Activated CD4-positive, CD25-positive, alpha-beta regulatory T cell (primary cell): ENCODE results near the gene RASSF10.

ENCODE experiments used
- DNase-seq, 4 experiments: peaks; one replicate each; lab custom pipeline; 2025; lab: John Stamatoyannopoulos, UW

The RASSF10 gene

DNA sequence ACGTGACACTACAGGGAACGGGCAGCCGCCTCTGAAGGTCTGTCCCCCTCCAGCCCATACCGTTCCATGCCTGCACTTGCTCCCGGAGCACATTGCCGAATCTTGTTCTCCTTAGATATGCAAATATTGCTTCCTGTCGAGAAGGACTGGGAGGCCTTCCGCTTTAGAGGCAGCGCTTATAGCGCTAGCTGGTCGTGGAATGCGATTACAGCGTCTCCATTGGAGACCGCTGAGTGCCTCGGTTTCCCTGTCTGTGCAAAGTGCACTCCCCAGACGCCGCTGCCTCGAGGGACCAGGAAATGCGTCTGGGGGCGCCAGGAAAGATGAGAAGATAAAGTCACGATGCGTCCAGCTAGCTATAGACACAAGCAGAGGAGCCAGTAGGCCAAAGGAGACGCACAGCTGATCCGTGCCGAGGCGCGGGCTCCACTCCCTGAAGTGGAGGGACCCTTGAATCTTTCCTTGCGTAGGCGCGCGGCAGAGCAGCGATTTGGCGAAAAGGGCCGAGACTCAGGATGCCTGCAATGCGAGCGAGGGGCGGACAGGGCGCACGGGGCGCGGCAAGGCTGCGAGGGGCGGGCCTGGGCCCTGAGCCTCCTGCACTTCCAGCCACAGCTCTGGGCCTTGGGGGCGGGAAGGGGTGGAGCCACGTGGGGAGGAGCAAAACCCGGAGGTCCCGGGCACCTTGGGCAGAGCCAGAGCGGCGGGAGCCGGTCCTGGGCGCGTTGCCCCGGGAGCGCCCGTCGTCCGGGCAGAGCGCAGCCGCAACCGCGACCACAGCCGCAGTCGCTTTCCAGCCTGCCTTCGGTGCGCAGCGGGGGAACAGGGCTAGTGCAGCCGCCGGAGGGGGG lies at the start of gene RASSF10:
RASSF10 (plus strand) TSS at position 692 of the 851 bp plus-strand sequence. CDS start 261 bp downstream, outside the sequence.
- DNase-seq: no peak

DNA sequence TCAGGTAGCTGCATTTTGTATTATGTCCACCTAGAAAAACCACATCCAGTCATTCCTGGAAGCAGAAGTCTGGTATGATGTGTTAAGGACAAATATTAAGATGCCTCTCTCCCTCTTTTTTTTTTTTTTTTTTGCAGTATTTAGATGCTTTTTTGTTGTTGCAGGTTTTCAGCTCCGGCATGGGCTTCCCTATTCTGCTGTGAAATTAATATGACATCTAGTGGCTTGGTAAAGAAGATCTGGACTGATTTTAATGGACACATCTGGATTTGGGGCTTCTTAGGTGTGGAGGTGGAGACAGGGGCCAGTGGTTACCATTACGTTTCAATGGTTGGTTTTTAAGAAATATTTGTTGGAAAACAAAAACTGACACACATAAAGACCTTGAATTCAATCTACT lies 47.5 kb upstream of the RASSF10 start:
- DNase-seq: no peak

DNA sequence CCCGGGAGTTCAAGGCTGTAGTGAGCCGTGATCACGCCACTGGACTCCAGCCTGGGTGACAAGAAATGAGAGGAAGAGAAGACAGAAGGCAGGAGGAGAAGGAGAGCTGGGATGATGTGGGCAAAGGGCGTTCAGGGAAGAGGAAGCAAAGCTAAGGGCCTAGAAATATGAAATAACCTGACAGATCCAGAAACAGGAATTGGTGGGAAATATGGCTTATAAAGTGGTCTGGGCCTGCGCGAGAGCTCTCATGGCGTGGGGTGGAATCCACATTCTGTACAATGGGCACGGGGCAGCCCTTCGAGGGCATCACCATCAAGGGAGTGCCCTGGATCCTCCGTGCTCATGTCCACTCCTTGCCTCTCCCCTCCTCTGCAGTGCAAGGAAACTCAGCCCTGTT lies 46.8 kb upstream of the RASSF10 start:
- no peak for DNase-seq

DNA sequence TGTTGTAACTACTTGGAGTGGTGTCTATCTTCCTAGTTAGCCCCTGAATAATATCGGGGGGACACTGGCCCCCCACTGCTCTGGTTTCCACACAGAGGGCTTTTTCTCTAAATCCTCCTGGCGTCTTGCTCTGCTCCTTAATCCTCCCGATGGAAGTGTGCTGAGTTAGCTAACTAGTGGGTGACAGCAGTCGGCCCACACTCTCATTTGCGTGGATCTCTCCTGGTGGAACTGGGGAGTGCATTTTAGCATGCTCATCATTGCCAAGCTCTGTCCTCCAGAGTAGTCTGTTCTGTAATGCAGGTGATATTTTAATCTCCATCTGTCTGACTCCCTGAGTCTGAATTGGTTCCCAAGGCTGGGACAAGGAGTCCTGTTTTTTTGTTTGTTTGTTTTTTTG lies 46.1 kb upstream of the RASSF10 start:
- DNase-seq: no peak

DNA sequence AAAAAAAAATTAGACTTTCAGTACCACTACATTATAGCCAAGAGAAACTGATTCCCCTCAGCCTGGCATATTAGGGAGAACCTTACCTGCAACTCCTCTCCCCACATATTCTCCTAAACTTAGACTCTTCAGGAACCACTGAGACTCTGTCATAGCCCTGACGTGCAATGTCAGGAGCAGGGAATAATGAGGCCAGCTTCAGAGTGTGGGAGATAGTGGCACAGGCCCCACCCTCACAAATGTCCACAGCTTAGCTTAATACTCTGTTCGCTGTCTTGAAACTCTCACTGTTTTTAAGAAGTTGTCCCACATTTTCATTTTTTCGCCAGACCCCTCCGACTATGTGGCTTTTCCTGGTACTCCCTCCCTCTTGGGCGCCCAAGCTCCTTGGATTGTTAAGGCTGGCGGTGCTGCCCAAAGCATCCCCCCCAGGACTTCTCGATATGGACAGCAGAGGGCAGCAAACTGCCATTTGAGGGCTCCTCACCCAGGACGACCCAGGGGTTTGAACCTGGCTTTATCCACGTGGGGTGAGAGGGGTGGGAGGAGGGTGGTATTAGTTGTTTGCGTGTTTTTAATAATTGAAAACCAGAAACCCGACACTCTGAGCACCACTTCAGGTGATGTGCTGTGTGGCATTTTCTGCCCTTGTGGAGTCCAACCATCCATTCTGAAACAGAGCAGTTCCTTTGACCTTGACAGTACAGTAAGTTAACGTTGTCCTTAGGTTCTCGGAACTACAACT lies 45.2 kb upstream of the RASSF10 start:
- DNase-seq: peak; percentile 6 to 42 (median 23)

DNA sequence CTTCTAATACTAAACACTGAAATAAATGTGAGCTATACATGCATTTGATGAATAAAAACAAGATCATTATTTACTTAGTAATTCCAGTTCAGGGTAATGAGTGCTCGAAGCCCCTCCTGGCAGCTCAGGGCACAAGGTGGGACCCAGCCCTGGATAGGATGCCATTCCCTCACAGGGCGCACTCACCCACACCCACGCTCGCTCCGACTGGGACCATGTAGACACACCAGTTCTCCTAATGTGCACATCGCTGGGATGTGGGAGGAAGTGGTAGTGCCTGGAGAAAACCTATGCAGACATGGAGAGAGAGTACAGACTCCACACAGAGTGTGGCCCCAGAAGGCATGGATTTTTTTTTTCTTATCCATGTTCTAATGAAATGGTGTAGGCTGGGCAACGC lies 44.5 kb upstream of the RASSF10 start:
- DNase-seq: no peak

DNA sequence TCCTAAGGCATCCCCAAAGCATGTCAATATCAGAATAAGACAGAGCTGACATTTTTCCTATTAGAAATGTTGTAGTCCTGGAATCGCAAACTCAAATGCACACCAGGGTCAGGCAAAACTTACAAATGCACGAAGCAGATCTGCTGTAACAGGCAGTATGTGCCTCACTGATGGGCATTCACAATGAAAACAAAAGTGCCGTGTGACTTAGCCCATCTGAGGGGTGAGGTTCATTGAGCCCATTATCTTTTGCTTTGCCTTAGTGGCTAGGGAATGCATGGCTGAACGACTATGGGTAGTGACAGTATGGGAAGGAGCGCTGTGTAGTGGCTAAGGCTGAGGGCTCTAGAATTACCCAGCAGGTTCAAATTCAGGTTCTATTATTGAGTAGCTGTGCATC lies 43.1 kb upstream of the RASSF10 start:
- DNase-seq: no peak

DNA sequence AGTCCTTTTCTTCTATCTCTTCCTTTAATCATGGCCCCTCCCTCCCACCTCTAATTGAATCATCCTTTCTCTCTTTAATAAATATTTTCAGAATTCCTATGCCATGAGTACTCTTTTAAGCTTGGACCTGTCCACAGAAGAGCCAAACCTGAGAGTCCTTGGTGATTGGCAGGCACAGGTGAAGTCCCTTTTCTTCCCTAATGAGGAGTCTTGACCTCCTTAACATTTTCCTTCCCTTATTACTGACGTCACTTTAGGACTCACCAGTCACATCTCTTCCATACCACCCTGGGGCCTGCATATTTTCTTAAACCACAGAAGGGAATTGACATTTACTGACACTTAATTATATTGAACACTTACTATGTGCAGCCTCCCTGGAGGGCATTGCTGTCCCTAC lies 41.0 kb upstream of the RASSF10 start:
- no peak for DNase-seq

DNA sequence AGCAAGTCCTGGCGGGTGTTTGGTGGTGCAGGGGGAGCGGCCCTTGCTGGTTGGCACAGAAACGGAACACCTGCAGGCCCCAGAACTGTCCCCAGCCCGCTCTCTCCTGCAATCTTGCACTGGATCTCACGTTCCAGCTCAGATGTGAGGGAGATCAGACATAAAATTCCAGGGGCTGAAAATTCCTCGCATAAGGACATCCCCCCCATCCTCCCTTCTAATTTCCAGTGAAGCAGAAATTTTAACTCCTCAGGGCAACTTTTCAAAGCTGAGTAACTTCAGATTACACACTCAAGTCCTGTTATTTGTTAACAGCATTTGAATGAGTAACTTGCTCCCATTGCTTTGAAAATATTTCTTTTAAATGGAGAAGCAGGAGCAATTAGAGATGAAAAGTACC lies 40.3 kb upstream of the RASSF10 start:
- no peak for DNase-seq

DNA sequence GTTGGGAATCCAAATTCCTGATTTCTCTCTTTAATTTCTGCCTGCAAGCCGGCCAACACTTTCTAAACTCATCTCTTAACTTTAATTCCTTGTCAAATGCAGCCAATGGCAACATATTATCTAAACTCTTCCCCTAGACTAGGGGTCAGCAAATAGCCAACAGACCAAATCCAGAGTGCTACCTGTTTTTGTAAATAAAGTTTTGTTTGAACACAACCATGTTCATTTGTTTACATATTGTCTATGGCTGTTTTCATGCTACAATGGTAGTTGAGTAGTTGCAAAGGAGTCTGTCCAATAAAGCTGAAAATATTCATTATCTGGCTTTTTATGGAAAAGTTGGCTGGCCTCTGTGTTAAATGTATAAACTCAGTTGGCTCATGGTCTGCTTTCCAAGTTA lies 37.2 kb upstream of the RASSF10 start:
- DNase-seq: no peak

DNA sequence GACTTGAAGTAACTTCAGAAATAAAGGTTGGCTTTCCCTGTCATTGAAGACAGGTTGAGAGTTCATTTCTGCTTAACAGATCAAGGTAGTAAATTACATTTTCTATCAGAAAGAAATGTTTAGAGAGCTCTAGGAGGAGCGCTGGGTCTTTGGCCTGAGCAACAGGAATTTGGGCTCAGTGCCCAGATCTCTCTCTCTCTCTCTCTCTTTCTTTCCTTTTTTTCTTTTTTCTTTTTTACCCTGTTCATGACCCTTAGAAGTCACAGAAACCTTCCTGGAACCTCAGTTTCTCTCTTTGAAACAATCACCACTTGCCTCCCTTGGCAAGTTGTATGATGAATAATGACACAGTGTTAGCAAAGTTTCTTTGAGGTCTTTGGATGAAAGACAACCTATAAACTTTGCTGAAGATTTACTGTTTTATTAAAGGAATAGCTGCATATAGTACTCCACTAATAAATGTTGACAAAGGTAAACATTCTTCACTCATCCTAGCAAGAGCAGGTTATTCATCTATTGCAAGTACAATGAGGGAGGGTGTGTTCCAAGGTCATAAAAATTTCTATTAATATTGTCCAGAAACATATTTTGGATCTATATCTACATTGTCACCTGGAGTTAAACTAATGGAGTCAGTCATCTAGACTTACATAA lies 35.5 kb upstream of the RASSF10 start:
- no peak for DNase-seq

DNA sequence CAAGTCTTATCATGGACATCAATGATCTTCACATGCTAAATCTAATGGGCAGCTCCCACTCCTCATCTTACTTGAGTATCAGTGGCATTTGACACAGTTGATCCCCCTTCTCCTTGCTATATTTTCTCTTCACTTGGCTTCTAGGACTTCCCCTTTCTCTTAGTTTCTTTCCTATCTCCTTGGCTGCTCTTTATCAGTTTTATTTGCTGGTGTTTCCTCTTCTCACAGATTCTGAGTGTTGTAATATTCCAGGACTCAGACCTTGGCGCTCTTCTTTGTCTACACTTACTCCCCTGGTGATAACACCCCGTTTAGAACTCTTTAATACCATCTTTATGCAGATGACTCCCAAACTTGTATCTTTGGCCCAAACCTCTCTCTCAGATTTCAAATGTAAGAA lies 33.9 kb upstream of the RASSF10 start:
- no peak for DNase-seq

DNA sequence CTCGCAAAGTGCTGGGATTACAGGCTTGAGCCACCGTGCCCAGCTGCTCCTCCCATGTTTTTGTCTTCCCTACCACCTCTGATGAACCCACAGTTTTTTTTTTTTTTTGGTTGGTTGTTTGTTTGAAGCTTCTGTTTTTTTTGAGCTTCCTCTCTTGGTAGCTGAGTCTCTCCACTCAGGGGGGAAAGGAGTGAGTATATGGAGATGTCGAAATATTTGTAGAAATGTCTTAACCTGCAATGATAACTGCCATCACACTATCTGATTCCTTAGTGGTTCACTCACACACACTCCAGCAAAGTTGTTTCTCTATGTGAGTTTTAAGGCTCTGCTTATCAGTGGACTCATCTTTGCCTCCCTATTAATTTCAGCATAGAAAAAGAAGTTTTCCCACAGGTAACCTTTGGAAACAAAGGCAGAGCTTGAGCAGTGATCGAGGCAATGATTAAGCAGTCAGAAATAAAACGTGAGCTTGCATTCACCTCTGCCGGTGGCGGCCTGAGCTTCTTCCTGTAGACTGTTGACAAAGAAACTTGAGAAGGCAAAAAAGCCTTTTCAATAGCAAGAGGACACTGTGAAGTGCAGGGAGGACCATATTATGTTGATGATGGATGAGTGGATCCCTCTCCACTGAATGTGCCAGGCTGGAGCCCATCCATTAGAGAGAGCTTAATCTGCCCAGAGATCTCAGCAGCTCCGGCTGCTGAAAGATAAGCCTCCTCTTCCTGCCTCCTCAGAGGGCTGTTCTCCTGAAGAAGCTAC lies 29.0 kb upstream of the RASSF10 start:
- DNase-seq: no peak

DNA sequence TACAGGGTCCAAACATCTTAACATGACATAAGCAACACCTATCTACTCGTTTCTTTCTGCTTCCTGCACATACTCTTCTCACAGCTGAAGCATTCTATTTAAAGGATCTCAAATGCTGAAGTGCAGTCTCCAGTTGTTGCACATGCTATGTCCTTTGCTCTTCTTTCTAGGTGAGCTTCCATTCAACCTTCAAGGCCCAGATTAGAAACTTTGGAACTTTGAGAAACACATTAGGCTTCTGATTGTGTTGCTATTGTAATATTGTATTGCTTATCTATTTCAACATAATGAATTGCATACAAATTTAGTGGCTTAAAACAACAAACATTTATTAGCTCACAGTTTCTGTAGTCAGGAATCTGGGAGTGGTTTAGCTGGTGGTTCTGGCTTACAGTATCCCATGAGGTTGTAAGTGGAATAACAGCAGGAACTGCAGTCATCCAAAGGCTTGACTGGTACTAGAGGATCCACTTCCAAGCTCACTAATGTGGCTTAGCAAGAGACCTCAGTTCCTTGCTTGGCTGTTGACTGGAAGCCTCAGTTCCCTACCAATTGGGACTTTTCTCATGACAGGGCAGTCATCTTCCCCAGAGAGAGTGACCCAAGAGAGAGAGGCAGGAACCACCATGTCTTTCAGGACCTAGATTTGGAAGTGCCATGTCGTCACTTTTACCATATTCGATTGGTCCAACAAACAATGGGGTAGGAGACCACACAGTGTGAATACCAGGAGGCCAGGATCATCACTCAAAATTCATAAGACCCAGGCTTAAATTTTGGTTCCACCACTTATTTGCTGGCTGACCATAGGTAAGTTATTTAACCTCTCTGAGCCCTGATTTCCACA lies 27.2 kb upstream of the RASSF10 start:
- no peak for DNase-seq

DNA sequence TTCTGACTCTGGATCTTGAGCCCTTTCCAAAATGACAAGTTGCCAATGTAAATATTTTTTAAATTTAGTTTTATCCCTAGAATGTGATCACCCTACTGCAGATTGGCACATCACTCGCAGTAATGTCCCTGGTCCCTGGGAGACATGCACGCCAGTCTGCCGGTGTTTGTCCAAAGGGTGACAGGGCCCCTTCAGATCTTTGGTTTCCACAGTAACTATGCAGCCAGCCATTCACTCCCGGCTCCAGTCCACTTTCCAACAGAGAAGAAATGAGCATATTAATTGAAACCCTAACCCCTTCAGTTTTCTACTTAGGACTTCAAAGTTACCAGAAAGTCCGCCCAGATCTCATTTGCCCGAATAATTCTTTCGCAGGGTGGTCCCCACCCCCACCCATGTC lies 25.8 kb upstream of the RASSF10 start:
- no peak for DNase-seq

DNA sequence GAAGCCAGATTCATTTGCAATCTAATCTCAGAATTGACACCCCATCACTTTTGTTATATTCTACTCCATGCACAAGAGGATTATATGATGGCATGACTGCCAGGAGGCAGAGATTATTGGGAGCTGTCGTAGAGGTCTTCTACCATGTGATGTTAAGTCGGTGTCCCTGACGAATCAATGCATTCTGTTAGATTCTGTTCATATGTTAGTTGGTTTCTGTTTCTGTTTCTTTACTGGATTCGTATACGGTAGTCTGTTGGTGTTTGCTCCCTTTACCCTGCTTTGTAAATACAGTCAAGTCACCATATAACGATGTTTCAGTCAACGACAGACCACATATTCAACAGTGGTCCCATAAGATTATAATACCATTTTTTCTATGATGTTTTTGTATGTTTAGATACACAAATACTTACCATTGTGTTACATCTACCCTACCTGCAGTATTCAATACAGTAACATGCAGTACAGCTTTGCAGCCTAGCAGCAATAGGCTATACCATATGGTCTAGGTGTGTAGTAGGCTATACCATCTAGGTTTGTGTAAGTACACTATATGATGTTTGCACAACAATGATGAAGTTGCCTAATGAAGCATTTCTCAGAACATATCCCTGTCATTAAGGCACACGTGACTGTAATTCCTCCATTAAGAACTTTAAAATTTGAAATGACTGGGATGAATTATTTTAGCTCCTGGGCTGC lies 22.8 kb upstream of the RASSF10 start:
- DNase-seq: no peak

DNA sequence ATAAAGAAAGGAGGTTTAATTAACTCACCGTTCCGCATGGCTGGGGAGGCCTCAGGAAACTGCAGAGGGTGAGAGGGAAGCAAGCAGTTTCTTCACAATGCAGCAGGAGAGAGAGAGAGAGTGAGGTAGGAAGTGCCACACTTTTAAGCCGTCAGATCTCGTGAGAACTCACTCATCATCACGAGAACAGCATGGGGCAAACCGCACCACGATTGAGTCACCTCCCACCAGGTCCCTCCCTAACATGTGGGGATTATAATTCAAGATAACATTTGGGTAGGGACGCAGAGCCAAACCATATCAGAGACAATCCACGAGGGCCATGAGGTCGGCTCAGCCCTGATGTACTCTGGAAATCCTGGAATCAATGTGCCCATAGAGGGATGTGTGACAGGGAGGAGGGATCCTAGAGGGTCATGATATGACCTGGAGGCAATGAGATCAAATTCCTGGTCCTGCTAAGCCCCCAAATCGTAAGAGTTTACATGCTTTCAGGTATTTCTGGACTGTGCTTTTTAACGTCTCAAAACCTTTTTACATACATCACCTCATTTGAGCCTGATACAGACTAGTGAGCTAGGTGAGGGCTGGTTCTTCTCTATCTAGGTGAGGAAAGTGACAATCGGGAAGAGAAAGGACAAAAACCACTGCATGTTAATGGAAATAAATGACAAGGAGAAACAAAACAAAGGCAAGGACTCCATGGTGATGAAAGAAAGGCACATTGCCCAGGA lies 19.5 kb upstream of the RASSF10 start:
- DNase-seq: no peak

DNA sequence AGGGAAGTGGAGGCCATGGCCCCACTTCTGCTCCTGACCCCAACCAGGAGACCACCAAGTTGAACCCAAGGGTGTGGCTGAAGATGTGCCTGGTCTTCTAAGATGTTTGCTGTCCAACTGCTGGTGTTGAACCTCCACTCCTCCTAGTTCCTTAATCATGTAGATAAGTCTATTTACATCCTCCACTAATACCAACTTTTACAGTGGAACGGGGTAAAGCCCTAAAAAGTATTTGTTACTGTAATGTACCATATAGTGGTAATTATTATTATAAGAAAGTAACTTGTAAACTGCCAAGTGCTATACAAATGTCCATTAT lies 19.0 kb upstream of the RASSF10 start:
- DNase-seq: no peak

DNA sequence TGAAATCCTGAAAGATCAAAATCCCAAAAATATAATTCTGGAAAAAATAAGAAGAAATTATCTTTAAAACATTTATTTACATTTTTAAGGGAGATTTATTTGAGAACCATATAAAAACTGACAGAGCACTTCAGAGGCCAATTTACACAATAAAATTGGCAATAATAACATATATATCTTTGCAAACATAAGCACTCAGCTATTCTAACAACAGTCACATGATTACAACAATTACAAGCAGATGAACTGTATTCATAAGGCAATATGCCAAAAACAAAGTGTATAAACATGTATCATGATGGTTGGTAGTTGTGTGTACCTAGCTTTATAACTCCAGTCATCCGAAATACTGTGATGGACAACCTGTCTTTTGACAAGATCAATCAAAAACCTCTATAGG lies 17.7 kb upstream of the RASSF10 start:
- DNase-seq: no peak

DNA sequence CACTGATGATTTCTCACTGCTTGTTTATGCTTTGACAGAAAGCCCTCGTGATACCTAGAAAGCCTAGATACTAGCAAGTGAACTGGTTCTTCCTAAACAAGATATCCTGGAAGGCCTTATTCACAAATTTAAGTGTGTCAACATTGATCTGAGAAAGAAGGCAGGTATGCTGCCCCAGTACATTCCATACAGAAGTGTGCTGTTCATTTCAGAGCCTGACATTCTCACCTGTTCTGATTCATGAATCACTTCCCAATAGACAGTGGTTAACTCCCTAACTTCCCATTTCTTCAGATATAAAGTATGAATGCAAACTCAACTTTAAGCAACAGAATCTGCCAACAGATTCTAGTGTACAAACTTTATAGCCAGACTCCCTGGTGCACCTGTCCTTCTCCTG lies 15.5 kb upstream of the RASSF10 start:
- DNase-seq: no peak
